Activated CD8-positive, alpha-beta memory T cell treated with anti-CD3 and anti-CD28 coated beads, Interleukin-2, amount 50 U/mL, for 24 hours (primary cell): ENCODE data around the gene ANKRD6.
"Not testable (repeated sequence)": the region's sequence is repeated elsewhere in the genome, so short reads cannot be mapped to it uniquely, and the experiment has no call there.

Source experiments
- DNase-seq: peaks from one replicate; pipeline ENCODE4 v3.0.0-alpha.2; 2020; ENCODE audit errors: extremely low read depth

Gene ANKRD6

DNA sequence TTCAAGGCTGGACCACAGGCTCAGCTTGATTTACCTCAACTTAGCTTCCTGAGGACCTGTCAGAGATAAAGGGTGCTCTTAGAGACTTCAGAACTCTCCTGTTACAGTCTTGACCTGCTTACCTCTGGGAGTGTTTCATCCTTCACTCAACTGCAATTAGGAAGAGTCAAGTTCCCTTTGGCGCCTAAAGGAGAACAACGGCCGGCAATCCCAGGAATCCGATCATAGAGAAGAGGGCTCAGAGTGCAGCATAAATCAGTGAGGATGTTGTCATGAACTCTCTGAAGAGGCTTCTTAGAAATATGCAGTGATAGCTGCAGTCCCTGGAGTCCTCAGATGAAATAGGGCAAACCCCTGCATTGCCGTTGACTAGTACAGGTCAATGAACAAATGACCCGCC is 169.2 kb downstream of the ANKRD6 start:
- DNase-seq = no peak

DNA sequence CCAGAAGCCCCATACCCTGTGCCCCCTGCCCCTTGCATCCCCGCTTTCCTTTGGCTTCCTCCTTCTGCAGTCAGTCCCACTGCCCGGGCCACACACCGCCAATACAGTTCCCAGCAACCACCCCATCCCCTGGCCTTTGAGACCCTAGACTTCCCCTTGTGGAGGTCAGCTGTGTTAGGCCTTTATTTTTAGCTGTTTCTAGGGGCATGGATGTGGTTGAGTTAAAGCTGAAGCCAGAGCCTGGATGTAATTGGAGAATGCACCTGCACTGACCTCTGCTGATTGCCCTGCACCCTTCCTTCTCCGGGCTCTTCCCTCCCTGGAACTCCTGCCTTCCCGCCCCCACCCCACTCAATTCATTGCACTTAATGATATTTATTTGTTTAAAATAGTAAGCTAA is 171.7 kb downstream of the ANKRD6 start:
- DNase-seq = no peak

DNA sequence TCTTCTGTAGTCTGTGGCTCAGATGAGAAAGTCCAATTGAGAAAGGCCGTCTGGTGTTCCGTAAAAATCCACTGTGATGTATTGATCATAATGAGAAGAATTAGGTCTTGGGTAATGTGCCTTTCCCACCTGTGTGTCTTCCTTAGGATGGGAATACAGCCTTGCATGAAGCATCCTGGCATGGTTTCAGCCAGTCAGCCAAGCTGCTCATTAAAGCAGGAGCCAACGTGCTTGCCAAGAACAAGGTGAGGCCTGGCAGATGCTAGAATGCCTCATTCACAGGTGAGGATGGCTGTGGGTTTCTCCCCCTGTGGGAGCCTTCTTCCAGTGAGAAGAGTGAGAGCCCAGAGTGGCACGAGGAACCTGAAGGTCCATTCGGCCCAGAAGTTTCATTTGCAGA is 172.9 kb downstream of the ANKRD6 start:
- DNase-seq = no peak

DNA sequence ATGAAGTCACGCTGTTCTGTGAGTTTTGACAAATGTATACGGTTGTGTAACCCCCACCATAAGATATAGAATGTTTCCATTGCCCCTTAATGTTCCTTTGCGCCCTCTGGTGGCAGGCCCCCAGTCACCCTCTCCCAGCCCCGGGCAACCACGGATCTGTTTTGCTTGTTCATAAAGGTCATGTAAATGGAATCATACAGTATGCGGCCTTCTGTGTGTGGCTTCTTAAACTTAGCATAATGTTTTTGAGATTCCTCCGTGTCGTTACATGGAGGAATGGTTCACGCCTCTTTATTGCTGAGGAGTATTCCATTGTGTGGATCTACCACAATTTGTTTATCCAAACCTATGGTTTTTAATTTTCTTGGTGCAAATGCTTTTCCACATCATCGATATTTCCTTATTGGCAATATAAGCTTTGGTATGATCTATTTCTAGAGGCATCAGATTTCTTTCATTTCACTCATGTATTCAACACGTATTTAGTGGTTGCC is 177.2 kb downstream of the ANKRD6 start:
- peak; percentile 69 for DNase-seq

DNA sequence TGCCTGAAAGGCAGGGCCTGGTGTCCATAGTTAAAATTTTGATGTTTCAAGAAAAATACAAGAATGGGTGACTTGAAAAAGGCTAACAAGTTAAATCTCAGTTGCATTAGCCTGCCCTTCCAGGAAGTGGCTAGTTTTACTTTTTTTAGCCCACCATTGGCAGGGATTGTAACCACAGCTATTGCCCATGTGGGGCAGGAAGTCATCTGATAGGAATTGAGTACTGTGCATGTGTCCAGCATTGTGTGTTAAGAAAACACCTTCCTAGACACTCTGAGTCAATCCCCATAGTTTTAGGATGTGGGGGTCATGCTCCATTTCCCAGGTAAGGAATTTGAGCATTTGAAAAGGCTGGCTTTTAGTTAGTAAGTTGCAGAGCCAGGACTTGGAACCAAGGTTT is 178.7 kb downstream of the ANKRD6 start:
- DNase-seq = no peak

DNA sequence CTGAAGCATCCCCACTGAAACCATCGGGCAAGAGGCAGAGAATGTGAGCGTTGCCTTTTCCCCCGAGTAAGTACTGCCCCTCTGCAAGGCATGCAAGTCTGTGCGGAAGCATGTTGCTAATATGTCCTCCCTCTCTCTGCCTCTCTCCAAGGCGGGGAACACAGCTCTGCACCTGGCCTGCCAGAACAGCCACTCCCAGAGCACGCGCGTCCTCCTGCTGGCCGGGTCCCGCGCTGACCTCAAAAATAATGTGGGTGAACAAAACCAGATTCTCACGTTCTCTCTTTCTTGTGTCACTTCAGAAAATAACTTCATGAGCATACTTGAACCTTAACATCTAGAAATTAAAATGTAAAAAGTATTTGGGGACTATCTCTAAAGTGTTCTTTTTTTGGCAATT is 179.2 kb downstream of the ANKRD6 start:
- DNase-seq = no peak

DNA sequence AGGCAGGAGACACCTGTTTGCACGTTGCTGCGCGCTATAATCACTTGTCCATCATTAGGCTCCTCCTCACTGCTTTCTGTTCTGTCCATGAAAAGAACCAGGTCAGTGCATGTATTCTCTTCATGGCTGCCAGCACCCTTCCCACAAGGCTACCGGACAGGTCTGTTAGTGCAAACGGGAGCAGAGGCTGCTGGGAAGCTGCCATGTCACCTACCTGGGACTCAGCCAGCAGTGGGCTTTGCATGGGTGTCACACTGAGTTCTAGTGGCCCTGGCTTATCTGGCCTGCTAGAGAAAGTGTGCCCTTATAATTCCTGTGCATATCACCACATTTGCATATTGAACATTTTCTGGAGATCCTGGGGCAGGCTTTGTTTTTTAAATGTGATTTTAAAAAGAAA is 180.8 kb downstream of the ANKRD6 start:
- DNase-seq = no peak

DNA sequence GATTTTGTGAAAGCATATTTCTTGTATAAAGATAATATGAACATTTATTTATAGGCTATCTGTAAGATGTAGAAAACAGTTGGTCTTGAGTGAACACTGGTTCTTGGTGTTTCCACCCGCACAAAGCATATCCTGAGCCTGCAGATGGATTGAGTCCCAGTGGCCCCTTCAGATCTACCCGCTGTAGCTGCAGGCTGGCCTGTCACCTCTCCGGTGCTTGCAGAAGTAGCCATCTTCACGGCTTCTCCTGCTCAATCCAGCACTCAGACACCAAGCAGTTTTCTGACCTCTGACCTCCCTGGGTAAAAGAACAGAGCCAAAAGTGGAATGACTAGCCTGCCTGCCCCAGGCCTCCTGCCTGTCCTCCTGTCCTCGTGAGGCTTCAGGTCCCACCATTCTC is 182.9 kb downstream of the ANKRD6 start:
- no peak for DNase-seq

DNA sequence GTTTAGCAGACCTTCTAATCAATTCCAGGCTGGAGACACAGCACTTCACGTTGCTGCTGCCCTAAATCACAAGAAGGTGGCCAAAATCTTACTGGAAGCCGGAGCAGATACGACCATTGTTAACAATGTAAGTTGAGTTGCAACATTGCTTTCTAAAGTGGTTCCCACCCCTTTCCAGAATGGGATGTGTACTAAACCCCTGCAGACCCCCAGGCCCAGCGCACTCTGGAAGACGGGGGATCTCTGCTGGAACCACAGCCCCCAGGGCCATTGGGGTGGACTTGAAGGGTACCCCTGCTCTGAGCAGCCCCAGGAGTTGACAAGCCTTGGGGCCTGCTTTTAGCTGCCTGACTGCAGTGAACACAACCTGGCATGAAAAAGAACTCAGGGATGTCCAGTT is 183.6 kb downstream of the ANKRD6 start:
- no peak for DNase-seq

DNA sequence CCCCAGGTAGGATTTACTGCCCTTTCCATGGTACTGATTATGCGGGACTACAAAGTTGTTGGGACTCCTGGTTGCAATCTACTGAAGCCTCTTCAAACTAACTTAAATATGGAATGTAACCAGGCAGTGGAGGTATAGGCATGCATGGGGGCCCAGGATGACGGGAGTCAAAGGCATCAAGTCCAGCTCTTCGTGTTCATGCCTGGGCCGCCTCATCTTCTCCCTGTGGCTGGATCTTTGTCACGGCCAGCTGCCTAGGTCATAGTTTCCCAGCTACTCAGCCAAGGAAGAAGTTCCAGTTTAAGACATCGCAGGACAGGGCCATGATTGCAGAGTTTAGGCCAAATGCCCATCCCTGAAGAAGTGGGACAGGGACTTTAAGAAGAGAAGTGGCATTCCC is 185.1 kb downstream of the ANKRD6 start:
- DNase-seq = no peak

DNA sequence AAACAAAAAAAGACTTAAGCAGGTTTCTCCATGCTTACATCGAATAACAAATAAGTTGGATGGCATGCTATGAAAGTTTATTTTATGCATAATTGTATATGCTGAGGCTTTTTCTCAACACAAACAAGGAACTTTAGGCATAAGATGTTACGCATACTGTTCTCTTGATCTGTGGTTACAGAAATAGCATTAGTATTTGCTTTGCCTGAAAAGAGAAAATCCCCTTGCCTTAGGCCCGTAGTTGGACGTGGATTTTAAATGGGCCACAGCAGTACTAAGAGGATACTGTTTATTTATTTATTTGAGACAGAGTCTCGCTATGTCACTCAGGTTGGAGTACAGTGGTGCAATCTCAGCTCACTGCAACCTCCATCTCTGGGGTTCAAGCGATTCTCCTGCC is 186.6 kb downstream of the ANKRD6 start:
- no peak for DNase-seq

DNA sequence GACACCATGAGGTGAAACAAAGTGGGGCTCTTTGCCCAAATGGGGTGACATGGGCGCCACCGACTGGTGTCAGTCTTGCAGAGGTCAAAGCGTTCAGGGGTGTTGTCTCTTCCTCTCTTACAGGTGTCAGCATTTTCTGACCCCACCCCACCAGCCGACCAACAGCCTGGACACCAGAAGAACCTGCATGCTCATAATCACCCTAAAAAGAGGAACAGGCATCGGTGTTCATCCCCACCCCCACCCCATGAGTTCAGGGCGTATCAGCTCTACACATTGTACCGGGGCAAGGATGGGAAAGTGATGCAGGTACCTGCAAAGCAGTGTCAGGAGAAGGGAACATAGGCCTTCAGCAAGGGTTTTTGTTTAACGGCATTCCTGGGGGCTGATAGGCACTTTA is 190.8 kb downstream of the ANKRD6 start:
- no peak for DNase-seq

DNA sequence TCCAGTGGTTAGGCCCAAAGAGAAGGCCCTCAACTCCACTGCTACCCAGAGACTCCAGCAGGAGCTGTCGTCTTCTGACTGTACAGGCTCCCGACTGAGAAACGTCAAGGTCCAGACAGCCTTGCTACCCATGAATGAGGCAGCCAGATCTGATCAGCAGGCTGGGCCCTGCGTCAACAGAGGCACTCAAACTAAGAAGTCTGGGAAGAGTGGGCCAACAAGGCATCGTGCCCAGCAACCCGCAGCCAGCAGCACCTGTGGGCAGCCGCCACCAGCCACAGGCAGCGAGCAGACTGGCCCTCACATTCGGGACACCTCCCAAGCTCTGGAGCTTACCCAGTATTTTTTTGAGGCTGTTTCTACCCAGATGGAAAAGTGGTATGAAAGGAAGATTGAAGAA is 197.5 kb downstream of the ANKRD6 start:
- no peak for DNase-seq

DNA sequence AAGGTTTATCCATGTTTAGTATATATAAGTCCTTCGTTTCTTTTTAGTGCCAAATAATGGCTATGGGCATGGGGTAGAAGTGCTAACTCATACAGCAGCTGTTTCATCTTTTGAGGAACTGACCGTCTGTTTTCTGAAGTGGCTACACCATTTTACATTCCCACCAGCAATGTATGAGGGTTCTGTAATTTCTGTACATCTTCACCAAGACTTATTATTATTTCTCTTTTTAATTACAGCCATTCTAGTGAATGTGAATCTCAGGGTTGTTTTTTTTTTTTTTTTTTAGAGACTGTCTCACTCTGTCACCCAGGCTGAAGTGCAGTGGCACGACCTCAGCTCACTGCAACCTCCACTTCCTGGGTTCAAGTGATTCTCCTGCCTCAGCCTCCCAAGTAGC is 203.5 kb downstream of the ANKRD6 start:
- DNase-seq = not testable (repeated sequence)

DNA sequence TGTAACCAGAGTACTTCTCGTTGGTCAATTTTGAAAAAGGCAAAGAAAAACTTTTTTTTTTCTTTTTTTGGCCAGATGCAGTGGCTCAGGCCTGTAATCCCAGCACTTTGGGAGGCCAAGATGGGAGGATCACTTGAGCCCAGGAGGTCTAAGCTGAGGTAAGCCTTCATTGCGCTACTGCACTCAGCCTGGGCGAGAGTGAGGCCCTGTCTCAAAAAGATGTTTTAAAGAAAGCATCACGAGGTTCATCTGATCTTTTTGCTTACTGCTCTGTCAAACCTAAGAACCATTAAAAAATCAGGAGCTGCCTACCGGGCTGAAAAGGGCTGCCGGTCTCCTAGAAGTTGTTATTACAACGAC is 205.0 kb downstream of the ANKRD6 start:
- no peak for DNase-seq

DNA sequence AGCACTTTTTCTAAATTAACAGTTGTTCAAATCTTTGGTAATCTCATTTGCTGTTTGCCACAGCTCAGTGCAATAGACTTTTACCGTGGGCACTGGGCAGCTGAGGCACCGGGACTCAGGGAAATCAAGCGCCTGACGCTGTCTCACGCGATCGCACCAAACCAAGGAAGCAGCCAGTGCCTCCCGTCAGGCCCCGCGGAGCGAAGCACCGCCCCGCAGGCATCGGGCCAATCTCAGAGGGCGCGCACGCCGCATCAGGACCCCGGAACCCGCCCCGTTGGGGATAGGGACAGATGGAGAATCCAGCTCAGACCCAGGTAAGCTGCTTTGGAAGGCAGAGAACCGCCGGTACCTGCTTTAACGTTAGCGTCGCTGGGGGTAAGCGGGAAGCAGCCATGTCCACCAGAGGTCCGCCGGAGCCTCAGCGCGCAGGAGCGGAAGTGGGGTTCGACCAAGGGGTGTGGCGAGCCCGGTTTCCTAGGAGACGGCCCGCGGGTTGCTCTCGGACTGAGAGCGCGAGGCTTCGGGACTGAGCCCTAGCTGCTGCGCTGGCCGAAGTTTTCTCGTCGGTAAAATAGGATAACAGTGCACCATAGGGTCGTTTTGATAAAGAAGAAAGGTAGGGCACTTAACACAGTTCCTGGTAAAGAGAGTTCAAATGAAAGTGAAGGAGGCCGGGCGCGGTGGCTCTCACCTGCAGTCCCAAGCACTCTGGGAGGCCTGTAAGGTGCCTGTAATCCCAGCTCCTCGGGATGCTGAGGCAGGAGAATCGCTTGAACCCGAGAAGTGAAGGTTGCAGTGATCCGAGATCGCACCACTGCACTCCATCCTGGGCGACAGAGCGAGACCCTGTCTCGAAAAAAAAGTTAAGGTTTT is 205.6 kb downstream of the ANKRD6 start, which contains the start of gene LYRM2:
Gene LYRM2 (minus strand): TSS at position 428 of the 876 bp plus-strand sequence. CDS start 31 bp downstream, at position 397.
- DNase-seq = peak; percentile 76

DNA sequence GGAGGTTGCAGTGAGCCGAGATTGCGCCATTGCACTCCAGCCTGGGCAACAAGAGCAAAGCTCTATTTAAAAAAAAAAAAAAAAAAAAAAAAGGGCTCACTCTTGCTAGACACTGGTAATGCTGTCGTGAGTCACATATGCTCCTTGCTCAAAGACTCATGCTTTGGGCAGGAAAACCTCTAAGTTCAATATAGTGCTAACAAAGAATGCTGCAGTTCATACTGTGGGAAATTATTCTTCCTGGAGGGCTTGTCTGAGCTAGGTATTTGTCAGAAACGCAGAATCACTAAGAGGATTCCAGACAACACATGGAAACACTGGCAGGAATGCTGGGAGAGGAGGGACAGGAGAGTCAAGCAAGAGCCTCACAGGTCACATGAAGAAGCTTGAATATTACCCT is 207.9 kb downstream of the ANKRD6 start:
- no peak for DNase-seq

DNA sequence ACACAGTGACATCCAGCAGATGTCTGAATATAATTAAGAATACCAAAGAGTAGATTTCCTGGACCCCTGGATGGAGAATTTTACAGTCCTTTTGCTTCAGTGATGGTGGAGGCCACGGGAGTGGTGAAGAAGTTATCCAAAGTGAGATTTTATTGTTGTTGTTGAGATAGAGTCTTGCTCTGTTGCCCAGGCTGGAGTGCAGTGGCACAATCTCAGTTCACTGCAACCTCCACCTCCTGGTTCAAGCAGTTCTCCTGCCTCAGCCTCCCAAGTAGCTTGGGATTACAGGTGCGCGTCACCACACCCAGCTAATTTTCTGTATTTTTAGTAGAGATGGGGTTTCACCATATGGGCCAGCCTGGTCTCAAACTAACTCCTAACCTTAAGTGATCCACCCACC is 208.6 kb downstream of the ANKRD6 start:
- not testable (repeated sequence) for DNase-seq

DNA sequence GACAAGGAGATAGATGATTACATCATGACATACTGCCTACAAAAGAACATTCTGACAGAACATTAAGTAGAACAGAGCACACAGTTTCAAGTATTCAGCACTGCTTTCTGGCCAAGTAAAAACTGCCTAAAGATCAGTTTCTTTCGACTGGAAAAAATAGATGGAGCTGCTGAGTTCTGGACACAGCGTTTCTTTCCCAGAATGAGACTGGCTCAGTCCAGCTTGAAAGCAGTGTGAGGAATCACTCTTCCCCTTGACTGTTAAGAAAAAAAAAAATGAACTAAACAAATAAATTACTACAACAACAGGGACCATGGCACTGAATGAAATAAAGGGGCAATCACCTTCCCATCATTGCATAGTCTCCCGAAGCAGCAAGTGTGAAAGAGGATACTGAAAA is 210.0 kb downstream of the ANKRD6 start:
- DNase-seq = no peak

DNA sequence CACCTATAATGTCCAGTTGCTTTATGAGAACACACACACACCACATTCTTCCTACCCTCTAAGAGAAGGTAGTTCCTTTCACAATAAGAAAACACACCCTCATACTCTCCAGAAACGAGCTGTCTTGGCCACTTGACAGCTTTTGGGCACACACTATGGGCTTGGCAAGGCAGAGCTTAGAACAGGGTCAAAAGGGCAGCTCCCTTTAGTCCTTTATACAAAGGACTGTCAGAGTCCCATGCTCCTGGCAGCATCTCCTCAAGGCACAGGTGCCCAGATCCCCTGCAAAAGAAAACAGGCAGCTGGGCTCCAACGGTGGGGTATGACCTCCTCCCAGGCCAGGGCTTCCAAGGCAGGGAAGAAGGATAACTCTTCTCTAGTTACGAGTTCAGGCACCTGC is 210.5 kb downstream of the ANKRD6 start:
- DNase-seq = no peak

DNA sequence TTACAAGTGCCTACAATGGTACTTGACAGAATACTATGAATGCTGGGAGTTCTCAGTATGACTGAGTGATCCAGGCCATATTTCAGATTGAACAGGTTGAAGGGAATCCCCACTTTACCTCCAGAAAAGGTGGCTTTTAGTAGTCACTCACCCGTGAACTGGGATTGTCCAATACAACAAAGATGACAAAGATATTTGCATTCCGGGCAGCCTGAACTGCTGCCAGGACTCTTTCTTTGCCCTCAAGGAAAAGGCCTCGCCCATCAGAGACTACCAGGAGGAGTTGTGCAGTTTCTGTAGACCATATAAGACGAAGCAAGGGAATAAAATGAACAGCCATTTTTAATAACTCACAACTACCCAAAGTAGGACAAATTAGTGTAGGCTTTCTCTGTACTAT is 211.9 kb downstream of the ANKRD6 start:
- no peak for DNase-seq

DNA sequence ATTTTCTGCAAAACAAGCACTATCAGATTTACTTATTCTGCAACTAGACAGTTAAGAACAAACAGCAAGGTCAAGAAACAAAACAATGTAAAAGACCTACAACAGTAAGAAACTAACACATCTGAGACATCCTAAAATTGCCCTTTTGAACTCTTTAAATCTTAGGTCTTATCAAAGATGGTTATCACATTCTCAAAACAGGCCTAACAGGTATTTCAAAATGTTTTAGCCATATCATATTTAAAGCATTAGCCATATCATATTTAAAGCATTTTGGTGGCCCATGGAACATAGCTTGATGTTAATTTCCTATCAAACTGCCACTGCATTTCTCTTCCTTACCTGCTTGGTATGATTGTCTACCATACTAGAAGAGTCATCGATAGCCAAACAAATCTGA is 216.7 kb downstream of the ANKRD6 start:
- no peak for DNase-seq

DNA sequence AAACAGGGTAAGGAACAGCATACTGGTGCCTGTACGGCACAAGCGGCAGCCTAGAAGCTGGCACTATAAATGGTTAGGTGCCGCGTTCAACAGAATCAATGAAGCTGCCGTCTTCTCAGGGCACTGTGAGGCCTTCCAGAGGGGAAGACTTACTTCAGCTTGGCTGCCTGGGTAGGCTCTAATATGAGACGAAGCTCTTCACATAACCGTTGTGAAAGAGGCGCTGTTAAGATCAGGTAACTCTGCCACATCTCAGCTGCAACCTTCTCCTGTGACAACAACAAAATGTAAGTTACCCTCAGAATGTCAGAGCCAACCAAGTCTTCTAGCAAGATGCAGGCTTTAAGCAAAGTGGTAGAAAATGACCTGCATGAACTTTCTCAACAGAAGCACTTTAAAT is 217.6 kb downstream of the ANKRD6 start:
- DNase-seq = no peak

DNA sequence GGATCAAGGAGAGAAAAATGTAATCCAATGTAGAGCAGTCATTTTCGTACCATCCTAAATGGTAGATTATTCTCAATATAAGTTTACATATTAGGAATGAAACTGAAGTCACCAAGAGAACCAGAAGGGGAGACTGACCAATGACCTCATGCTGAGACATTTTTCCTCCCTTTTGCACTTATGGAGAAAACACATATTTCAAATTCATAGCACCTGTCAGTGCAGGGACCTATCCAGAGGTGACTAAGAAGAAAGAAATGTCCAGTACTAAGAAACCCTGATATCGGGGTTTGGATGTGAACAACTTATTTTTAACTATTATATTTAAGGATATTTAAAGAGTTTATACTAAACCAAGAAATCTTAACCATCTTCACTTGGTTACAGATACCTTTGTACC is 222.2 kb downstream of the ANKRD6 start:
- no peak for DNase-seq
